BE2C (cell line): ENCODE data around the gene TTC21A.

Source experiments
- DNase-seq: peaks from one replicate; pipeline ENCODE4 v3.0.0-alpha.2; 2020
- H3K27me3 ChIP-seq: fragments of 250-450 bp; sonication (Bioruptor Pico); 2 replicates; pipeline ENCODE4 v1.5.1; 2020; ENCODE audit warnings: mild to moderate bottlenecking
- H3K36me3 ChIP-seq: fragments of 250-450 bp; sonication (Bioruptor Pico); 2 replicates; pipeline ENCODE4 v1.5.1; 2020; ENCODE audit warnings: mild to moderate bottlenecking
- H3K4me1 ChIP-seq: fragments of 250-450 bp; sonication (Bioruptor Pico); 2 replicates; pipeline ENCODE4 v1.5.1; 2020
- H3K4me3 ChIP-seq: 2 replicates; pipeline ENCODE4 v1.5.1; 2011; ENCODE audit warnings: low read depth, low read length
- H3K9me3 ChIP-seq: fragments of 250-450 bp; sonication (Bioruptor Pico); 2 replicates; pipeline ENCODE4 v1.5.1; 2020
- CTCF ChIP-seq: IDR thresholded peaks from 2 replicates; pipeline ENCODE4 v1.5.1; 2012; ENCODE audit warnings: mild to moderate bottlenecking, low read depth, low read length

Gene TTC21A

GRCh38 chr3:39086144-39086543 is 21.3 kb upstream of the TTC21A start:
- no peaks in the 10 kb centered on the region for H3K9me3 ChIP-seq

DNA sequence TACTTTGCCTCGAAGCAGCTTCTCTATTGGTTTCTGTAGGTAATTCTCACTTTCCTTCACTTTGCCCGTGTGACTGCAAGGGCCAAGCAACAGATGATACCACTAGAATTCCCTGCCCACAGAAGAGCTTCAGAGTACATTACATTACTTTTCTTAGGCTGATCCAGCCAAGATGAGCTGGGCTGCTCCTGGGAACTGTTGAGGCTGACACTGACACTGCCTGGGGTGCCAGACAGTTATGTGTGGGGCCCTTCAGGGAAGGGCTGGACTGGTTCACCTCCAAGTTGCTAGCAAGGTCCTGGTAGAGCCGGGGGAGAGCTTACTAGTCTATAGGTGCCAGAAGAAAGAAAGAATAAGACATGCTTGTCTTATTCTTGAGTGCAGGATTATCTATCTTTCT is 19.0 kb upstream of the TTC21A start:
- Histone ChIP-seq H3K4me3 (no peak overlapping the region), H3K36me3 (no peaks in the 10 kb centered on the region), H3K27me3 (no peaks in the 10 kb centered on the region), H3K4me1 (no peaks in the 10 kb centered on the region), H3K9me3 (no peaks in the 10 kb centered on the region)
- DNase-seq = no peak
- no peak for TF ChIP-seq CTCF

More at GRCh38 chr3:39086144-39086543, 21.3 kb upstream of the TTC21A start:
- no peak for DNase-seq
- Histone ChIP-seq H3K4me3 (no peak overlapping the region), H3K27me3 (no peaks in the 10 kb centered on the region), H3K4me1 (no peaks in the 10 kb centered on the region), H3K36me3 (no peaks in the 10 kb centered on the region)
- no peak for TF ChIP-seq CTCF

- Histone ChIP-seq H3K9me3 (no peaks in the 10 kb centered on the region), H3K36me3 (no peaks in the 10 kb centered on the region), H3K4me1 (no peaks in the 10 kb centered on the region), H3K27me3 (no peaks in the 10 kb centered on the region), H3K4me3 (no peak overlapping the region)
- no peak for TF ChIP-seq CTCF
- no peak for DNase-seq
Observed at GRCh38 chr3:39088889-39089288, 18.6 kb upstream of the TTC21A start.

GRCh38 chr3:39090922-39091321 is 16.6 kb upstream of the TTC21A start:
- H3K9me3 ChIP-seq = no peaks in the 10 kb centered on the region
- TF ChIP-seq CTCF = no peak
- no peaks in the 10 kb centered on the region for H3K4me1 ChIP-seq
- no peak overlapping the region for H3K4me3 ChIP-seq
- no peaks in the 10 kb centered on the region for H3K36me3 ChIP-seq
- no peak for DNase-seq
- H3K27me3 ChIP-seq = no peaks in the 10 kb centered on the region

DNA sequence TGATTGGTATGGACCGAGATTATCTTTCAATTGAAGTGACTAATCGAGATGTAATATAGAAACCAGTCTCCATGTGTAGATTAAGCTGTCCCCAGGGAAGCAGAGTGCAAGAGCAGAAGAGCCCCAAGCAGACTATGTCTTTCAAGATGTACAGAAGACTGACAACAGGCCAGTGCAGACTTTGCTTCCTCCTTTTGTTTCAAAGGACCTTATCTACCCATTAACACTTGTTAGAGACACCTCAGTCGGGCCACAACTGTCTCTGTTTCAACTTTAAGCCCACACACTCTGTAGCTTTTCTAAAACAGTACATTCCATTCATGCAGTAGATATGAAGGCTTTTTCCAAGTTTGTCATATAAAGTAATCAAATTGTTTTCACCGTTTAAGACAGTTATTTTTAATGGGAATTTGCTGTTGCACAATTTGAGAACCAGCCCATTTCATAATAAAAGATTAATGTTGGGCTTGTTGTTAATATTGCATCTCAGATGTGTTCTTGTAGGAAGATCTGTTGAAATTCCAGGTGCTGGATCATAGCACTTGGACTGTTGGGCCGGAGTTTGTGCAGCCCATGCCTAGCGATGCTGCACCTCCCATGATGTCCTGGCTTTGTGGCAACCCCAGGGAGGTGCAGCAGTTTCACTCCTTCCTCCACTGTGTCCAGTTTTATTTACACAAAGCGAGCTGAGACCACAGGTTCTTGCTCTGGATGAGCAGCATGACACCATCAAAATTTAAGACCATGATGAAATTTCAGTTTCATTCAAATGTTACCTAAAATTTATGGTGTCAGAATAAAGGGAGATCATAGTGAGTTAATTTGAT is 12.4 kb upstream of the TTC21A start:
- peaks cover 3% of the 10 kb centered on the region; the same call in 1 of the 2 replicates for H3K36me3 ChIP-seq
- H3K4me3 ChIP-seq = no peak overlapping the region
- H3K4me1 ChIP-seq = no peaks in the 10 kb centered on the region
- no peaks in the 10 kb centered on the region for H3K9me3 ChIP-seq
- no peak for TF ChIP-seq CTCF
- no peak for DNase-seq
- no peaks in the 10 kb centered on the region for H3K27me3 ChIP-seq

DNA sequence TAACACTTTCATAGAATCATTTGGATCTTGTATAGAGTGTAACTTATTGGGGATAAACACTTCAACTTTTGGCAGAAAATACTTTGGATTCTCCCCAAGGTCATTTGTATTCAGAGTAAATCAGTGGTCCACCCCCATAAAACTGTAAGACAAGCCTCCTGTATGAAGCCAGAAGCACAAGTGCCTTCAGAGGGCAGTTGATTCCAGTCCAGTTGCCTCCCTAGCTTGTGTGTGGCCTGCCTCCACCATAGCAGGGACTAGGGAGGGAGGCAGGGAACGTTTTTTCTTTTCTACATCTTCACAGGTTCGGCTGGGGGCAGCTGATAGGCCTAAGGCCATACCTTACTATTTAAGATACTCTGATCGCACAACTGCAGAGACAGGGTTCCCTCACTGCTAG is 11.7 kb upstream of the TTC21A start:
- TF ChIP-seq CTCF = no peak
- H3K9me3 ChIP-seq = no peaks in the 10 kb centered on the region
- H3K27me3 ChIP-seq = no peaks in the 10 kb centered on the region
- H3K4me1 ChIP-seq = no peaks in the 10 kb centered on the region
- no peak for DNase-seq
- peaks cover 3% of the 10 kb centered on the region; the same call in 1 of the 2 replicates for H3K36me3 ChIP-seq
- H3K4me3 ChIP-seq = no peak overlapping the region
